NT2/D1 (cell line): ENCODE results near the gene CD7.

ENCODE experiments used
- DNase-seq: peaks from one replicate; pipeline ENCODE4 v3.0.0-alpha.2; 2011; ENCODE audit warnings: low read depth, low spot score
- H3K27me3 ChIP-seq: 2 replicates; pipeline ENCODE4 v1.6.0; 2011; ENCODE audit warnings: mild to moderate bottlenecking; ENCODE audit not compliant: insufficient read length, insufficient read depth
- H3K36me3 ChIP-seq: 2 replicates; pipeline ENCODE4 v1.6.1; 2011; ENCODE audit warnings: mild to moderate bottlenecking, low read length, mixed read lengths; ENCODE audit not compliant: insufficient read depth, insufficient read length
- H3K4me1 ChIP-seq: 2 replicates; pipeline ENCODE4 v1.5.1; 2011; ENCODE audit not compliant: insufficient read depth, insufficient read length
- H3K4me3 ChIP-seq: 2 replicates; pipeline ENCODE4 v1.5.1; 2011; ENCODE audit warnings: low read depth; ENCODE audit not compliant: insufficient read length
- H3K9ac ChIP-seq: 2 replicates; pipeline ENCODE4 v1.6.0; 2011; ENCODE audit warnings: low read depth; ENCODE audit not compliant: insufficient read length
- H3K9me3 ChIP-seq: 2 replicates; pipeline ENCODE4 v1.5.1; 2011; ENCODE audit warnings: mild to moderate bottlenecking, low read length; ENCODE audit not compliant: insufficient read depth
- SUZ12 ChIP-seq: IDR thresholded peaks from 2 replicates; pipeline ENCODE4 v1.6.1; 2011; ENCODE audit not compliant: insufficient read length, insufficient read depth; ENCODE audit errors: extremely low read depth
- YY1 ChIP-seq: IDR thresholded peaks from 2 replicates; pipeline ENCODE4 v1.6.1; 2011; ENCODE audit not compliant: insufficient read length, insufficient read depth
- ZNF274 ChIP-seq: IDR thresholded peaks from 2 replicates; pipeline ENCODE4 v1.6.1; 2011; ENCODE audit warnings: mild to moderate bottlenecking, low read depth, low read length

The CD7 gene

GRCh38 chr17:82344175-82344907 lies 26.9 kb upstream of the CD7 start:
- H3K9me3 ChIP-seq: peaks cover 11% of the 10 kb centered on the region; the same call in 1 of the 2 replicates
- H3K27me3 ChIP-seq: peaks cover 9% of the 10 kb centered on the region
- peaks cover 13% of the 10 kb centered on the region for H3K4me1 ChIP-seq
- H3K36me3 ChIP-seq: no peaks in the 10 kb centered on the region
- TF ChIP-seq YY1 (no peak), SUZ12 (no peak), ZNF274 (no peak)
- H3K9ac ChIP-seq: no peak overlapping the region
- no peak overlapping the region for H3K4me3 ChIP-seq
- DNase-seq: no peak

DNA sequence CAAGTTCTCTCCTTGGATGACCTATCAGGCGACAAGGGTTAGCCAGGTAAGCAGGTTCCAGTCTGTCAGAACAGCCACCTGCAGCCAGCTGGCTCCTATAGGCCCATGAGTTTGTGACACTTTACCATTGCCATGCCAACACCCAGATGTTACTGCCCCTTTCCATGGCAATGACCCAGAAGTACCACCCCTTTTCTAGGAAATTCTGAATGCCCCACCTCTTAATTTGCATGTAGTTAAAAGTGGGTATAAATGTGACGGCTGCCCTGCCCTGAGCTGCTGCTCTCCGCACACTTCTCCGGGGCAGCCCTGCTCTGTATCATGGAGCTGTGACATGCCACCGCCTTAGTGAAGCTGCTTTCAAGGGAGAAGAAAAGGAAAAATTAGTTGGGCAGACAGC lies 26.2 kb upstream of the CD7 start:
- Histone ChIP-seq H3K27me3 (peaks cover 17% of the 10 kb centered on the region), H3K4me3 (no peak overlapping the region), H3K36me3 (no peaks in the 10 kb centered on the region), H3K9me3 (peaks cover 11% of the 10 kb centered on the region; the same call in 1 of the 2 replicates), H3K4me1 (peaks cover 15% of the 10 kb centered on the region), H3K9ac (no peak overlapping the region)
- no peak for DNase-seq
- no peak for TF ChIP-seq ZNF274
- no peak for TF ChIP-seq SUZ12
- no peak for TF ChIP-seq YY1

- TF ChIP-seq YY1 (no peak), SUZ12 (no peak), ZNF274 (no peak)
- Histone ChIP-seq H3K27me3 (peaks cover 27% of the 10 kb centered on the region), H3K4me3 (no peak overlapping the region), H3K36me3 (no peaks in the 10 kb centered on the region), H3K4me1 (peaks cover 16% of the 10 kb centered on the region), H3K9ac (no peak overlapping the region), H3K9me3 (peaks cover 11% of the 10 kb centered on the region; the same call in 1 of the 2 replicates)
- no peak for DNase-seq
These were observed 25.1 kb upstream of the CD7 start for GRCh38 chr17:82342361-82343079.

DNA sequence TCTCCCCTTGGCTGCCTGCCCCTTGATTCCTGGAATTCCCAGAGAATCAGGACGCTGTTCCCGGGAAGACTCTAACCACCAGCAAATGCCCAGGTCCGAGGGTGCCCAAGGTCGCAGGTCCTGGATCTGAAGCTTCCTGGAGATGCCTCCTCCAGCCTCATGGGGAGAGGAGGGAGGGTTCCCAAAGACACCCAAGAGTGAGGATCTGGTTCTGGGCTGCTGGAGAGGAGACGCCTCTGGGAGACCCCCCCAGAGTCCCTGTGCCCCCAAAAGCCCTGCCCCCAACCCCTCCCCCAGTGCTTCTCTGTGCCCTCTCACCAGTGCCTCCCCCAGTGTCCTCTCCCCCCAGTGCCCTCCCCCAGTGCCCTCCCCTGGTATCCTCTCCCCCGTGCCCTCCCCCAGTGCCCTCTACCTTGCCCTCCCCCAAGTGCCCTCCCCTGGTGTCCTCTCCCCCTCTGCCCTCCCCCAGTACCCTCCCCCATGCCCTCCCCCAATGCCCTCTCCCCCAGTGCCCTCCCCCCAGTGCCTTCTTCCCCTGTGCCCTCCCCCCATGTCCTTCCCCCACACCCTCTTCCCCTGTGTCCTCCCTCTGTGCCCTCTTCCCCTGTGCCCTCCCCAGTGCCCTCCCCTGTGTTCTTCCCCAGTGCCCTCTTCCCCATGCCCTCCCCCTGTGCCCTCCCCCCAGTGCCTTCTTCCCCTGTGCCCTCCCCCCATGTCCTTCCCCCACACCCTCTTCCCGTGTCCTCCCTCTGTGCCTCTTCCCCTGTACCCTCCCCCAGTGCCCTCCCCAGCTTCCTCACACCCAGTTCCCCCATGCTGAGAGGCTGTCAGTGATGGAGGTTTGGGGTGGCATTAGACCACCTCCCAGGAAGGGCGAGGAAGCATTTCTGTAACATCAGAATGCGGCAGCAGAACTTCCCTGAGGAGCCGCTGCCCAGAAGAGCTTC lies 22.5 kb upstream of the CD7 start:
- no peak for TF ChIP-seq YY1
- TF ChIP-seq SUZ12: no peak
- TF ChIP-seq ZNF274: no peak
- DNase-seq: no peak
- Histone ChIP-seq H3K27me3 (peaks cover 51% of the 10 kb centered on the region), H3K36me3 (no peaks in the 10 kb centered on the region), H3K4me1 (peaks cover 18% of the 10 kb centered on the region), H3K4me3 (peak overlapping the region; percentile 17), H3K9me3 (peaks cover 11% of the 10 kb centered on the region; the same call in 1 of the 2 replicates), H3K9ac (peak overlapping the region; percentile 22)

DNA sequence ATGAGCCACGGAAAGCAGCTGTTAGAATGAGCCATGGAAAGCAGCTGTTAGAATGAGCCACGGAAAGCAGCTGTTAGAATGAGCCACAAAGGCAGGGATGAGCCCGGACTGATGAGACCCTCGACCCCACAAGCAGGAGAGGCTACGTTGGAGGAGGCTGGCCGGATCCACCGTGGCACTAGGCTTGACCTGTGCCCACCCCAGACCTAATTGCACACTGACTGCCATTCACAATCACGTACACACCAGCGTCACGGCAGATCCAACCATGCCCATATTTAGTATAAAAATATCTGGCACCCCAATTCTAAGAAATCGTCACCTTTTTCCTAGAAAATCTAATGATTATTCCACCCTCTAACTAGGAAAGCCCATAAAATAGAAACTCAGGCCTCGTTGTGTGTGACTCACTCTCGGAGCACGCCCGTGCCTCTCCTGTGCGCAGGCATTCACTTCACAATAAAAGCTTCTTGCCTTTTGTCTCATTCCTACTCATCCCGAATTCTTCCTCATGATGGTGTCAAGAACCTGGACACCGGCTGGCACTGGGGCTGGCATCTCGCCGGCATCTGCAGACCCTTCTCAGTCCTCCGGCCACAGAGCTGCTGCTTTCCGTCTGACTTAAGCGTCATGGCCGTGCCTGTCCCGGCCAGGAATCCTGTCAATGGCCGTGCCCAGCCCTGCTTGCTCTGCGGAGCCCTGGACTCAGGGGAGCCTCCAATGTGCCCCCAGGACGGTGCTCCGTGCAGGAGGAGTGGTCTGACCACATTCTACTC lies 21.6 kb upstream of the CD7 start:
- Histone ChIP-seq H3K9me3 (peaks cover 11% of the 10 kb centered on the region; the same call in 1 of the 2 replicates), H3K27me3 (peaks cover 59% of the 10 kb centered on the region), H3K36me3 (no peaks in the 10 kb centered on the region), H3K4me3 (peak overlapping the region; percentile 17), H3K9ac (peak overlapping the region; percentile 53), H3K4me1 (peaks cover 19% of the 10 kb centered on the region)
- DNase-seq: no peak
- TF ChIP-seq YY1 (peak; percentile 19), ZNF274 (no peak)

GRCh38 chr17:82334622-82335394 lies 17.4 kb upstream of the CD7 start:
- Histone ChIP-seq H3K36me3 (no peaks in the 10 kb centered on the region), H3K27me3 (peaks cover 96% of the 10 kb centered on the region), H3K4me1 (peaks cover 36% of the 10 kb centered on the region), H3K9me3 (no peaks in the 10 kb centered on the region), H3K4me3 (no peak overlapping the region), H3K9ac (no peak overlapping the region)
- DNase-seq: no peak
- no peak for TF ChIP-seq ZNF274
- no peak for TF ChIP-seq YY1
- TF ChIP-seq SUZ12: no peak
